Femur (tissue), 1 donor: ENCODE results near the gene IGLL5.

Experiments used
- DNase-seq: peaks from one replicate; pipeline ENCODE4 v3.0.0-alpha.2; 2017

Gene IGLL5

DNA sequence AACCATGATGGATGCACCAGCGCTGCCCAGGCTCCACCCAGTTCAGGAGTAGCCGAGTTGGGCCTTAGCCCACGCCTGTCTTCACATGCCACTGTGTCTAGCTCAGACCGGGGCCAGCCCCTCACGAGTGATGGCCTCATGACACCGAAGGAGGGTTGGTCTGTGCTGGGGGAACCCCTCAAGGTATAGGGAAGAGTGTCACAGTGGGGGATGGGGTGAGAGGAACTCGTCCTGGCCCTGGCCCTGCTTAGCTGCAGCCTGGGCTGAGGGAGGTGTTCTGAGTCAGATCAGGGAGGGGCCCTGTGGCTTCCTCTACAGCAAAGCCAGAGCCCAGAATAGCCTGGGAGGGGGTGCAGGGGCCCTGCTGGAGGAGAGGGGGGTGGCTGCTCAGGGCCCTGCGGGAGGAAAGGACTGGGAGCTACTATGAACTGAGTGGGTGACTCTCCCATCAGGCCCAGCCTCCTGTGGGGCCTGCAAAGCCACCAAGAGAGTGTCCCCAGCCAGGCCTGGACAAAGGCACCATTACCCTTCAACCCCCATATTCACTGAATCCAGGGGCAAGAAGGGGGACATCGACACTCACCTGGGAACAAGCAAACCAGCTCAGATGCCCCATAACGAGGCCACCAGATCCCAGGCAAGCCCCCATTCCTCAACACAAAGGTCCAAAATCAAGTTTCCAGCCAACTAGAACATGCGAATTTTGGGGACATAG, 41.2 kb downstream of the IGLL5 start:
- DNase-seq: peak; percentile 76

DNA sequence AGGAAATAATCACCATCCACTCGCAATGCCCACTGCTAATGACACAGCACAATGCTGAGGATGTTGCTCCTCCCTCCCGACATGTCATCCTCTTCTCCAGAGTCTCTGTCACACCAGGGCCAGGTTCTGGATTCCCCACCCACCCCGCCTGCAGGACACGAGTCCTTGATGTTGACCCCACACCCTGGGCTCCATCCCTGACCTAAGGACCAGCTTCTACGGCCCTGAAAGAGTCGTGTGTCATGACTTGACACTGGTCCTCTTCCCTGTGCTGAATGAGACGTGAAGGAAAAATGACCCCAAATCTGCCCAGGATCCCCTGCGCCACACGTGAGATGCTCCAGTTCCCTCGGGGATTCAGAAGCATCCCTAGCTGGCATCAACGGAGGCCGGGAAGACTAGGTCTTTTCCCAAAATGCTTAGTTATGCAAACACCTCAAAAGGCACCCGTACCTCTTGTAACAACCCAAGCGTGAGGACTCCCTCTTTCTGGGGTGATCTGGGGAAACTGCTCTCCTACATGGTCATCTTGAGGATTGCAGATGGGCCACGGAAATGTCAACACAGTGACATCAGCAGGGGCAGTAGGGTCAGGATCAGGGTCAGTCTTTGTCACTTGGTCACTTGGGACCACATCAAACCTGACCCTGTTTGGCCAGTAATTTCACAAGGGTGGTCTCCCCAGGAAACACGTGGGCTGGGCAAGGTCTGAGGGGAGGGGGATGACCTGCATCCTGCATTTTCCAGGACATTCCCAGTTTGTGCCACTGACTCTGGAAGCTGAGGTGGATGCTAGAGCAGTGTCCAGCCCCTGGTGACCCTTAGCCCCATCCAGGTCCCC, 42.0 kb downstream of the IGLL5 start:
- DNase-seq: no peak

DNA sequence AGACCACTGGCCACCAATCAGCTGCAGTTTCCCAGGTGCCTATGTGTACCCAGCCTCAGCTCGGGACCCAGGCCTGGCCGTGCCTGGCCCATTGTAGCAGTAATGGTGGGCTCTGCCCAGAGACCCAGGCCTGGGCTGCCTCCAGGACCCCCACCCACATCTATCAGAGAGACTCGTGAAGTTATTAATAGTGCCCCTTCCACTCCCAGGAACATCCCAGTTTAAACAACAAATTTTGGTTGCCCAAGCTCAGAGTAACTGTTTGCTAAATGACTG, 42.5 kb downstream of the IGLL5 start:
- DNase-seq: no peak

DNA sequence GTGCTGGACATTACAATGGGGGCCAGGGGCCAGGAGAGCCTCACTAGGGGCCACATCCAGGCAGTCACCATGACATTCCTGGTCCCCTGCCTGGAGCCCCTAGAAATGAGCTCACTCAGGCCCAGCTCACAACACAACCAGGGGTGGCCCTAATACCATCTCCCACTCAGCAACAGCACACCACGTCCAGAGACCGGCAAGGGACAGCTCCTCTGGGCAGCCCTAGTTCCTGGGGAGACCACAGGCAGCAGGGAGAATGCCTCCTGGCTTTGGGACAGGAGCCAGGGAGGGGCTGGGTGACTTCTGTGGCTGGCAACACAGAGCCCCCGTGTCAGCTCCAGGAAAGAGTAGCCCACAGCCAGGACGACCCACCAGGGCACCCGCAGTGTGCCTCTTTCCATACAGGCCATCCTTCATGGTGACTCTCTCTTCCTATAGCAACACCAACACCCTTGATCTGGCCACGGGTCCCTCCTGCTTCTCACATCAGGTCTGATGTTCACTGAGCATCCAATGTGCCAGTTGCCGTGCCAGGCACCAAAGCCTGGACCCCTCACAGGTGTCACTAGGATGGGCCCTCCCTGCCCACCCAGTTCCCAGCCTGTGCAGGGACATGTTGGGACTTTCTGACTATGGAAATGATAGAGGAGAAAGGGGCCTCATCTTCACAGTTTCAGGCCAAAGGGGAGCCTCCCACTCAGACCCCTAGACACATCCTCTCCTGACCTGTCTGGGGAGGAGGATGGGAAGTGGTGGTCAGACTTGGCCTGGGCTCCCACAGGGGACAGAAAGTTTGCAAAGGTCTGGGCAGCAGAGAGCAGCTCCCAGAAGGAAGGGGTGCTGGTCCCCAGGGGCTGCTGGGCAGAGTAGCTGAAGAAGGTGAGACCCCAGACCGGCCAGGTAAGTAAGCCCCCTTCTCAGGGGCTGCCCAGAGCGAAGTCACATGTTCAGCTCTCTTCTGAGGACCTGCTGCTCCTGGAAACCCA, 43.2 kb downstream of the IGLL5 start:
- no peak for DNase-seq

DNA sequence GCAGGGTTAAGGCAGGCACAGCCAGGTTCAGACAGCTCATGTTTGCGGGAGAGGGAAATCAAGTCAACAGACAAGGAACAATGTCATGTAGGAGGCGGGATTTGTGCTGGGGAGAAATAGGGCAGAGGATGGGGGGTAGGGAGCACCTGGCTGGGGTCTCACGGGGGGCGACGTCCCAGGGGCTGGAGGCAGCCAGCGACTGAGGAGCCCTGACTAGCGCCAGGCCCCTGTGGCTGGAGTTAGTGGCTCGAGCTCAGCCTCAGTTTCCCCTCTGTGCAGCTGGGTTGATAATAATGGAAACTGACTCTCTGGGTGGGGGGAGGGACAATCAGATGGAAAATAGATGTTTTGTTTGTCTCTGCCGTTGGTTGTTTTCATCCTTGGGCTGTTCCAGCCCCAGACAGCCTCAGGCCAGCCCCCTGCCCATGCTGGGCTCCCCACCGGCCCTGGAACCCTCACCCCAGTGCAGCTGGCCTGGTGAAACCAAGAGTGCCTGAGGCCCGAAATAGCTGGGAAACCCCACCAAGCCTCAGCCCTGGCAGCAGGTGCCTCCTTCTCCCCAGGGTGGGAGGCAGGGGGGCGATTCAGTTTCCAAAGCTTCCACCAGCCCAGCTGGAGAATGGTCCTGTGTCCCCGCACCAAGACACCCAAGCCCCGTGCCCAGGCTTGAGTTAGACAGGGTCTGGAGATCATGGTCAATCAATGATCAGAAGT, 44.1 kb downstream of the IGLL5 start:
- peak; percentile 37 for DNase-seq

DNA sequence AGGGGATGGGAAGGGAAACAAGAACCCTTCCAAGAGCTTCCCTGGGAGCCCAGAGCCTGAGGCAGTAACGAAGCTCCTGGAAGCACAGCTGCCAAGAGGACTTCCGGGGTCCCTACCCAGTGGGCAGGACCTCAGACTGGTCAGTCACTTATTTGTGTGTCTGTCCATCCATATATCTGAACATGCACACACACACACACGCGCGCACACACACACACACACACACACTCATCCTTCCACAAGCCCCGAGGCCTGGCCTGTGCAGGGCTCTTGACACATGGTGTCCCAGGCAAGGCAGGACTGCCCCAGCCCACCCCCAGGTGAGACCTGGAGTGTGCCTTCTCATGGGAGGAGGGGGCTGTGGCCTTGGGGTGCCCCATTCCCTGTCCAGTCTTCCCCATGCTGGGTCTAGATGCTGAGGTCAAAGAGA, 44.9 kb downstream of the IGLL5 start:
- no peak for DNase-seq

DNA sequence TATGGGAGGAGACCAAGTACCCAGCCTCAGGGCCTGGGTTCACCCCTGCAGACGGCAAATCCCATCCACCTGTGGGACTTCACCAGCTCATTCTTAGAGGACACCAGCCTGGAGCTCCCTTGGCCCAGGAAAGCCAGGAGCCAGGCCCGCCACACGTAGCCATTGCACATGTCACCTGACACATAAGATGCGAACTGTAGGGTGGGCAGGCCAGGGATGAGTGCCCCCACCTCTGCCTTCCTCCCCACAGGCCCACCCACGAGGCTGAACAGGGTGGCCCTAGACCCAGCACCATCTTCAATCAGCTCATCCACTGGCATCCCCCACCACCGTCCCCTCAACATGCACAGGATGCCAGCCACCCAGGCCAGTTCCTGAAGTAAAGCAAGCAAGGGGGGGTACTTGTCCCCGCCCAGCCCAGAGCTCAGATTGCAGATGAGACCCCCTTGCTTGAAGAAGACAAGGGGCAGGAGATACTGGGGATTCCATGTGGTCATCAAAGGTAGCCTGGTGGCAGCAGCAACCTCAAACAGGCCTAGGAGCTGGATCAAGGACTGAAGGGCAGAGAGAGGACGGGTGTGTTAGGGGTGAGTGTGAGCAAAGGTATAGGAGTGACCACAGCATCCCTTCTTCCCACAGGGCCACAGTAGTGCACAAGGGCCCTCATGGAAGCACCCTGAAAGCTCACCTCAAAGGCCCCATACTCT, 45.6 kb downstream of the IGLL5 start:
- DNase-seq: no peak

DNA sequence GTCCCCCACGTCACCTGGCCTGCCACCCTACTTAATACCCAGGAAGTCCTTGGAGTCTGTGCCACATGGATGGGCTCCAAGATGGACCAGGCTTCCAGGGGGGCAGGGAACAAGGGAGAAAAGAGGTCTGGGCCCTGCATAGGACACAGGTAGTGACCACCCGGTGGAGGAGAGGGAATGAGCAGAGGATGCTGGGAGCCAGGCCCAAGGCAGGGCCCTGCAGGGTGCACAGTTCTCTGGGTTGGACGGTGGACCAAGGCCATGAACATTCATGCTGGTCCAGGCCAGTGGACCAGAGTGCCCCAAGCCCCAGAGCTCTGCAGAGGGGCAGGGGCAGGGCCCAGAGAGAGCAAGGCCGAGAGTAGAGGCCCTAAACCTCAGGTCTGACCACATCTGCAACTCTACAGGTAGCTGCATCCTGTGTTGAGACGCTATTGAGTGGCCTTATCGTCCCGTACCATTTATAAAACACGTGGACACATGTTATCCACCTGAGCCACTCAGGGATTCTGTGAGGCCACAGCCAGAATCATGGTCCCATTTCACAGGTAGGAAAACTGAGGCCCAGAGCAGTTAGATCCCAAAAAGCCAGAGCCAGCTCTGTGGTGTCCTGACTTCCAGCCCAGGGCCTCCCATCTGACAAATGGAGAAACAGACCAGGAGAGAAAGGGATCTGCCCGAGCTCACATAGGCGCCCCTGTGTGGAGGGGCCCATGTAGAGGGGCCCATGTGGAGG, 46.4 kb downstream of the IGLL5 start:
- no peak for DNase-seq

DNA sequence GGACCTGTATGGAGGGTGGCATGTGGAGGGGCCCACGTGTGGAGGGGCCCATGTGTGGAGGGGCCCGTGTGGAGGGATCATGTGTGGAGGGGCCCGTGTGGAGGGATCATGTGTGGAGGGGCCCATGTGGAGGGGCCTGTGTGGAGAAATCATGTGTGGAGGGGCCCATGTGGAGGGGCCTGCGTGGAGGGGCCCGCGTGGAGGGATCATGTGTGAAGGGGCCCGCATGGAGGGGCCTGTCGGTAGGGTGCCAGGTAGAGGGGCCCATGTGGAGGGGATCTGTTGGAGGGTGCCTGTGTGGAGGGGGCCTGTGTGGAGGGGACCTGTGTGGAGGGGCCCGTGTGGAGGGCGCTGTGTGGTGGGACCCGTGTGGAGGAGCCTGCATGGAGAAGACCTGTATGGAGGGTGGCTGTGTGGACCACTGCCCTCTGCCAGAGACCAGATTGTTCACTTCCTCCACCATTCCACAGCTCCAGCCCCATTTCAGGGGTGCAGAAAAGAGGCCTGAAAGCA, 47.0 kb downstream of the IGLL5 start:
- DNase-seq: no peak

DNA sequence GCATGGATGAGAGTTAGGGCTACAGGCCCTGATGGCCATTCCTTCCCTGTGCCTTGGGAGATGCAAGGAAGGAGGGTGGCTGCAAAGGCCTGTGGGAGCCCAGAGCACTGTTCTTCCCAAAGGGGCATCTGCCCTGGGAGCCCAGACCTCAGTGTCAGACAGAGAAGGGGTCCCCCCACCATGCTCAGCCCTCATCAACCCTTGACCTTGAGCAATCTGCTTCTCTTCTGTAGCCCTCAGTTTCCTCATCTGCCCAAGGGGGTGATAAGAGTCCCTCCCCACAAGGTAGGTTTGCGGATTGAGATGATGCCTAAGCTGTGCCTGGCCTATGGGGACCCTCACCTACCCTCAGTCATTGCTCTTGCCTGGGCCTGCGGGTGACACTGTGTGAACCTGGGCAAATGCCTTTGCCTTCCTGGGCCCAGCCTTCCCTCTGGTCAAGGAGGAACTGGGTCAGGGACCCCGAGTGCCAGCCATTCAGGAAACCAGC, 47.5 kb downstream of the IGLL5 start:
- no peak for DNase-seq

DNA sequence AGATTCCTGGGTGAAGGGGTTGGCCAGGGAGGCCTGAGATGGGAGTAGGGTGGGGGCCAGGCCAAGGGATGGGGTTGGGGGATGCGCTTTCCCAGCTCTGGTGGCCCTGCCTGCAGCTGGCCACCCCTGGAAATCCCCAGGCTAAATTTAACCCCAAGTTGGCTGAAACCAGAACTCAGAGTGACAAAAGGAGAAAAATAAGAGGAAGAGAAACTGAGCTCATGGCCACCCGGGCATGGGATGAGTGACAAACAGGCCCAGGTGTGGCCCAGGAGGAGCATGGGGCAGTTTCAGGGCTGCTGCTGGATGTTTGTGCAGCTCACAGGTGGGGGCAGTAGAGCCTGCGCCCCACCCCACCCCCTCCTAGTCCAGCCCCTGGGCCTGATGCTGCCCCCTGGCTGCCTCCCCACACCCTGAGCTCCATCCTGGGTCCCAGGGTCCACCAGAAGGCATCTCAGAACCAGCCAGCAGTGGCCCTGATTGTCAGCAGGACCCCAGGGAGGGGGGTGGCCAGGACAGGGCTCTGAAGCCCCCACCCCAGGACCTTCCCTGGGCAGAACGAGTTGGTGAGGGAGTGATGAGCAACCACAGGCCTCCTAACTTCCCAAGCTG, 48.0 kb downstream of the IGLL5 start:
- DNase-seq: peak; percentile 67

DNA sequence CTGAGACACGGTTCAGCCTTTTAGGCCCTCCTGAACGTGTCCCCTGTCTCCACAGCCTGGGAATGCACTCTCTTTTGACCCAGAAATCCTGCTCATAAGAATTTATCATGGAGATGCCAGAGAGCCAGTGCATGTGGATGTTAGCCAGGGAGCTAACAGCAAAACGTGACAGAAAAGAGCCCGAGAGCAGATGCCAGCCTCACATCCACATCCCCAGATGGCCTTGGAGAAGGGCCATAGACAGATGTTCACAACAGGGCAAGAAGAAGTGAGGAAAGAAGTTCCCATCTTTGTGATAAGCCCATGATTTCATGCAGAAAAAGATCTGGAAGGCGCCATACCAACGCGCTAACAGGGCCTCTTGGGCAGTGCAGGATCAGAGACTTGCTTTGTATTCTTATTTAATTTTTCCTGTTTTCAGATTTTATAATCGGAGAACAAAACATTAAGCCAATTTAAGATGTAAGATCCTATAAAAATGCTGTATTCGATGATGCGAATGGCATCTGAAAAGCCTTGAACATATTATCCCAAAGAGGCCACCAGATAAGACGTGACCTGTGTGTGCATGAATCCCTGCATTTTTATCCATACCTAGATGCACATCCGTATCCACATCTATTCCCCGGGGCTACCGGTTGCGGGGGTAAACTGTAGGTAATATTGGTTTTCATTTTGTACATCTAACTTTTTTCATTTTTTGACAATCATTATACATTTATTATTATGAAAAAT, 48.7 kb downstream of the IGLL5 start:
- DNase-seq: peak; percentile 35

DNA sequence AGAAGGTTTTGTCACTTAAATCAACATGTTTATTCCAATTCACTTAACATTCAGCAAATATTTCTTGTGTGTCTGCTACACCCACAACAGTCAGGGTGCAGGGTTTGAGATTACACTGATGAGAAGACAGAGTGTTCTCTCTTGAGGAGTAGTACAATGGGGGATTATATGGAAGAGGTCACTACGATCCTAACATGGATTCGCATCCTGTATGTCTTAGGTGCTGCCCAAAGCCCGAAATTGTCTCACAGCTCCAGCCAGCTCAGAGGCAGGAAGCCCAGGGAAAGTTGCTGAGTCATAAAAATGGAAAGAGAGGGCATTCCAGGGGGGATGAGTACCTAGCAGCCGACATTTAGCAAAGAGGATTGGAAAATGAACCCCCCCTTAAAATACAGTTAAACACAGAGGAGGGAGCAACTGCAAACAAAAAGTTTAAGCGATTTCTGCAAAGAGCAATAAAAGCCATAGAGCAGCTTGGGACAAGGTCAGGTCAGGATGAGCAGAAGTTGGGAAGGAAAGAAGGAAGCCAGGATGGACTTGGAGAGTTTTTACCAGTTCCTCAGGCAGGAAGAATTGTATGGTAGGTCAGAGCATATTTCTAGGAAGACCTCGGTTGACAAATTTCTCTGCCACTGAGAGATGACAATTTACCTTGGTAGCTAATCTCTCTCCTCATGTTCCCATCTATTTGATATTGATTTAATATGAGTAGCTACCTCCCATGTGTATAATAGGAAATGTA, 49.5 kb downstream of the IGLL5 start:
- no peak for DNase-seq

DNA sequence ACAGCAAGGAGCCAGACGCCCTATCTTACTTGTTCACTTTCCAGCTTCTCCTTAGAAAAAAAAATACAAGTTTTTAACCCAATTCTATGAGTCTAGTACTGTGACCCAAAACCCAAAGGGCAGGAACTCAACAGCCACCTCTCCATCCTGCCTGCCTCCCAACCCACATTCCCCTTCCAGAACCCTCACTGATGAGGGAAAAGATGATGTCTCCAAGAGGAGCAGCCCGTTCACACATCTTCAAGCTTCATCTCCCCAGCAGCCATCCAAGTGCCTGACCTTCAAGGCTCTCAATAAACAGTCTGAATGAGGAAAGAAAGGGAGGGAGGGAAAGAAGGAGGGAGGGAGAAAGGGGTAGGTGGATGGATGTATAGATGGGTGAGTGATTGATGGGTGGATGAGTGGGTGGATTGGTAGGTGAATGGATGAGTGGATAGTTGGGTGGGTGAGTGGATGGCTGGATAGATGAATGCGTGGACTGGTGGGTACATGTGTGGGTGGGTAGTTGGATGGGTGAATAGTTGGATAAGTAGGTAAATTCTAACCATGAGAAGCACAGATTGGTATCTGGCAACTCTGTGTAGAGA, 50.4 kb downstream of the IGLL5 start:
- DNase-seq: no peak

DNA sequence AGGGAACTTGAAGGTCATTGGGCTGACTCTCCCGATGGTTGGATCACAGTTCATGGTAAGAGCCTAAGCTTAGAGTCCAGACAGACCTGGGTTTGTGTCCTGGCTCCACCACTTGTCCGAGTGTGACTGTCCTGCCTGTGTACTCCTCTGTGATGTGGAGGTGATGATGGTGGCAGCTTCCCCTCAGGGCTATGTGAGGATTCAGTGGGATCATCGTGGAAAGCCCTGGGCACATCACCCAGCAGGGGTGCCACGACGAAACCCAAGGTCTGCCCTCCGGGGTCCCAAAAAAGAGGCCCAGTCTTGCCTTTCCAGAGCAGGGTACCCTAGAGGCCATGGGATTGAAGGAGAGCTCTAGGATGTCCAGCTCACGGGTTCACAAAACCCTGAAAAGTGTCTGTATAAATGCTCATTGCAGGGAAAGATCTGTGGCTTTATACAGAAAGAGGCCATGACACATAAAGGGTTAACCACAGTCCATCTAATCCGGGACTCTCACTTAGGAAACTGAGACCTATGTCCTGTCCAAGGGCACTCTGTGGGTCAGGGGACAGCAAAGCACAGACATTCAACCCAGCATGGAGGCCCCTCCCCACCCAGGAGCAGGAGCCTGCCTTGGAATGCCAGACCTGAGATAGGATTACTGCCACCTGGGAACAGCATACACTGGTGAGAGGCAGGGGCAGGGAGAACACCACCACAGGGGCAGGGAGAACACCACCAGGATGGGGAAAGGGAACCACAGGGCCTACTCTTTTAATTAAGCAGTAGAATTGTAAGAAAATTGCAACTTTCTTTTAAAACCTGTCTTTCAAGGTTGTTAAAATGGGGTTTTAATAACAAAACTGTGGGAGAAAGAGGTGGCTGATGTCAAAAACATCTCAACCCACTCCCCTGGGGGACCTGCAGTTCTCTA, 51.3 kb downstream of the IGLL5 start:
- DNase-seq: no peak

DNA sequence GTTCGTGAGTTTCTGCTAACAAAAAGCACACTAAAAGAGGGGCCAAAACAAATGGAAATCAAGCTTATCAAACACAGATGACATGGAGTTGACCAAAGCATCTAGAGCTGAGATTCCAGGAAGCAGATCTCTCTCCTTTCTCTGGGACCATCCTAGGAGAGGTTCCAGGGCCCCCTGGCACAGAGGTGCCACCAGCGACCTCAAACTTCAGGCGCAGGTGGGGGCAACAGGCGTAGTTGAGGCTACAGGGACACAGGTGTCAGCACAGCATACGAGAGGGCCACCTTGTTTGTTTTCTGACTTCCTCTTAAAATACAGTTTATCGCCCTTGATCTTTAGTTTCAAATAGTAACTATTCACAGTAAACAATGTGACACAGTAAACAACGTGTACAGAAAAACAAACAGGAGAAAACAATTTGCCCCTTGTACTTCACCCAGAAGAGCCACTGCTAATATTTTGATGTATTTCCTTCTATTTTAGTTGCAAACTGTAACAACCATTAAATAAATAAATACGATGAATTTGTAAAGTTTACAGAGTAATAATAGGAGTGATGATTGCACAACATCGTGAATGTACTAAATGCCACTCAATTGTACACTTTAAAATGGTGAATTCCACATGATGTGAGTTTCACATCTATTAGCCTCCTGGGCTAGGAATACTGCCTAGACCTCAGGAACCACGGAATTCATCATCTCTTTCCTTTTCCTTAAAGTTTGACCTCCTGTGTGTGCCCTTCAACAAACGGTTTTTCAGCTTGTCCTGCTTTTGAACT, 52.2 kb downstream of the IGLL5 start:
- no peak for DNase-seq
